ENCODE results near the gene PAN3. TPM values are rescaled to one million over a fixed set of nuclear protein-coding genes. Genes with fewer than 3 reads are reported as not detected.
"Not testable (repeated sequence)": the region's sequence is repeated elsewhere in the genome, so short reads cannot be mapped to it uniquely, and the experiment has no call there.

PAN3 gene
- total and polyA plus RNA-seq, 7 donors = 5.1 to 43.3 (median 39.2) TPM

DNA sequence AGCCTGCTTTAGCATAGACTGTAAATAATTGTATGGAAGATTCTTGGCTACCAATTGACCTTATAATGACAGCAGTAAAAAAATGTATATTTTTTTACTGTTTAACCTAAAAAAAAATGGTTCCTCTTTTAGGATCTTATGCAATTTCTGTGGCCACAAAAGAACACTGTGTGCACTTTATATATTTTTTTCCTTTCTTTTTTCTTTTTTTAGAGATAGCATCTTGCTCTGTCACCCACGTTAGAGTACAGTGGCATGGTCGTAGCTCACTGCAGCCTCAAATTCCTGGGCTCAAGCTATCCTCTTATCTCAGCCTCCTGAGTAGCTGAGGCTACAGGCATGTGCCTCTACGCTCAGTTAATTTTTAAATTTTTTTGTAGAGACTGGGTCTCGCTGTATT, 44.0 kb upstream of the PAN3 start:
- Histone ChIP-seq H3K9me3 (peaks cover 0 to 5% (median 0%) of the 10 kb centered on the region in 4 donors), H3K27ac (no peak overlapping the region), H3K36me3 (no peaks in the 10 kb centered on the region), H3K4me3 (no peak overlapping the region), H3K27me3 (peaks cover 2 to 39% (median 7%) of the 10 kb centered on the region in 3 donors), H3K4me1 (no peaks in the 10 kb centered on the region)
- DNase-seq = no peak
- intact Hi-C loops (cut with DNase I) = no loop called here
- TF ChIP-seq POLR2AphosphoS5 (IDR thresholded peaks at IDR 0.05) (no peak), EP300 (IDR thresholded peaks at IDR 0.05) (no peak), POLR2A (IDR thresholded peaks at IDR 0.05) (no peak)
- TF ChIP-seq, protein P1, sequence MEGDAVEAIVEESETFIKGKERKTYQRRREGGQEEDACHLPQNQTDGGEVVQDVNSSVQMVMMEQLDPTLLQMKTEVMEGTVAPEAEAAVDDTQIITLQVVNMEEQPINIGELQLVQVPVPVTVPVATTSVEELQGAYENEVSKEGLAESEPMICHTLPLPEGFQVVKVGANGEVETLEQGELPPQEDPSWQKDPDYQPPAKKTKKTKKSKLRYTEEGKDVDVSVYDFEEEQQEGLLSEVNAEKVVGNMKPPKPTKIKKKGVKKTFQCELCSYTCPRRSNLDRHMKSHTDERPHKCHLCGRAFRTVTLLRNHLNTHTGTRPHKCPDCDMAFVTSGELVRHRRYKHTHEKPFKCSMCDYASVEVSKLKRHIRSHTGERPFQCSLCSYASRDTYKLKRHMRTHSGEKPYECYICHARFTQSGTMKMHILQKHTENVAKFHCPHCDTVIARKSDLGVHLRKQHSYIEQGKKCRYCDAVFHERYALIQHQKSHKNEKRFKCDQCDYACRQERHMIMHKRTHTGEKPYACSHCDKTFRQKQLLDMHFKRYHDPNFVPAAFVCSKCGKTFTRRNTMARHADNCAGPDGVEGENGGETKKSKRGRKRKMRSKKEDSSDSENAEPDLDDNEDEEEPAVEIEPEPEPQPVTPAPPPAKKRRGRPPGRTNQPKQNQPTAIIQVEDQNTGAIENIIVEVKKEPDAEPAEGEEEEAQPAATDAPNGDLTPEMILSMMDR (IDR thresholded peaks at IDR 0.05) = no peak
- WGBS, 2 donors = 55 to 71% methylated on average over 4 of the region's 4 CpGs

DNA sequence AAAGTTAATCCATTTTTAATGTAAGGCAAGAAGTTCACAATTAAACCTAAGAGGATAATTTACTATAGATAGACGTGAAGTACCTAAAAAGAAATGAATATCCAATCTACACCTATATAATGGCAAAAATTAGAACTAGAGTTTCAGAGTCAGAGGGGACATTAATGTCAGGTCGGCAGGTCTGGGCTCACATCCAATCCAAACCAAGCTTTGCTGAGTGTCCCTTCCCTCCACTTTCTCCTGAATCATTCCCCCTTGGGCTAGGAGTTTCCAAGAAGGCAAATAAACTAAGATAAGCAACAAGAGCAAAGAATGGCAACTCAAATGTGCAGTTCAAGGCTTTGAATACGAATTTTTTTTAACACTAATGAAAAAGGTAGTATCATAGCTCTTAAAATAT, 40.8 kb upstream of the PAN3 start:
- 34 to 54% methylated on average over 3 of the region's 3 CpGs for WGBS, 2 donors
- peaks cover 0 to 6% (median 0%) of the 10 kb centered on the region in 4 donors for H3K9me3 ChIP-seq
- no peak for DNase-seq
- no peaks in the 10 kb centered on the region for H3K36me3 ChIP-seq
- intact Hi-C loops (cut with DNase I) = no loop called here
- peaks cover 0 to 16% (median 14%) of the 10 kb centered on the region in 4 donors for H3K4me1 ChIP-seq
- TF ChIP-seq, protein P1 (IDR thresholded peaks at IDR 0.05) = no peak
- TF ChIP-seq POLR2AphosphoS5 (IDR thresholded peaks at IDR 0.05) = no peak
- TF ChIP-seq EP300 (IDR thresholded peaks at IDR 0.05) = no peak
- no peak overlapping the region for H3K27ac ChIP-seq
- H3K27me3 ChIP-seq = peaks cover 17 to 71% (median 37%) of the 10 kb centered on the region in 3 donors
- H3K4me3 ChIP-seq = no peak overlapping the region

DNA sequence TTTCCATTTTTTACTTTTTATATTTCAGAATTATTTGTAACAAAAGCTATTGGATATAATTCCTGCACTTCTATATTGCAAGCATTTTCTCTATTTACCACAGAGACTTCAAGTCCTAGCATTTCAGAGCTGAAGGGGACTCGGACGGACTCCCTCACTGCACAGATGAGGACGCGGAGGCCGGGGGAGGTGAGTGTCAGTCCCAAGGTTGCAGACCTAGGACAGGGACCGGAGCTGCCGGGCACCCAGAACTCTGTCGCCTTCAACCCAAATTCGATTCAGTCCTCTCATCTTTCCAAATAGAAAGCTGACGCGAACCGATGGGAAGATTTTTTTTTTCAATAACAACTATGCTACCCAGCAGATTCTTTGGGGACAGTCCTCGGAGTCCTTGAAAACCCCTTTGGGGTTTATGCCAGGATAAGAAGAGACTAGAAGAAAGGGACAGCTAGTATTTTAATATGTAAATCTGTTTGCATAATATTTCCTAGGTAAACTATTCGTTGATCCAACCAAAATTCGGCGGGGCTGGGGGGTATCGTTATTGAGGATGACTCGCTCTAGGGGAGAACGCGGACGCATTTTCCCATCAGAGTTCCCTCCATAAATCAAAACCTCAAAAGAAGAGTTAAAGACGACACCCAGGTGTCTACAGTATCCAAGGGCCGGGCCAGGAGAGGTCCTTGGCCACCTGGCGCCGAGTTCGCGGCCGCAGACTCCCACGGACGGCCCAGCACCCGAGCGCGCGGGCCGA, 38.8 kb upstream of the PAN3 start:
- intact Hi-C loops (cut with DNase I) = no loop called here

DNA sequence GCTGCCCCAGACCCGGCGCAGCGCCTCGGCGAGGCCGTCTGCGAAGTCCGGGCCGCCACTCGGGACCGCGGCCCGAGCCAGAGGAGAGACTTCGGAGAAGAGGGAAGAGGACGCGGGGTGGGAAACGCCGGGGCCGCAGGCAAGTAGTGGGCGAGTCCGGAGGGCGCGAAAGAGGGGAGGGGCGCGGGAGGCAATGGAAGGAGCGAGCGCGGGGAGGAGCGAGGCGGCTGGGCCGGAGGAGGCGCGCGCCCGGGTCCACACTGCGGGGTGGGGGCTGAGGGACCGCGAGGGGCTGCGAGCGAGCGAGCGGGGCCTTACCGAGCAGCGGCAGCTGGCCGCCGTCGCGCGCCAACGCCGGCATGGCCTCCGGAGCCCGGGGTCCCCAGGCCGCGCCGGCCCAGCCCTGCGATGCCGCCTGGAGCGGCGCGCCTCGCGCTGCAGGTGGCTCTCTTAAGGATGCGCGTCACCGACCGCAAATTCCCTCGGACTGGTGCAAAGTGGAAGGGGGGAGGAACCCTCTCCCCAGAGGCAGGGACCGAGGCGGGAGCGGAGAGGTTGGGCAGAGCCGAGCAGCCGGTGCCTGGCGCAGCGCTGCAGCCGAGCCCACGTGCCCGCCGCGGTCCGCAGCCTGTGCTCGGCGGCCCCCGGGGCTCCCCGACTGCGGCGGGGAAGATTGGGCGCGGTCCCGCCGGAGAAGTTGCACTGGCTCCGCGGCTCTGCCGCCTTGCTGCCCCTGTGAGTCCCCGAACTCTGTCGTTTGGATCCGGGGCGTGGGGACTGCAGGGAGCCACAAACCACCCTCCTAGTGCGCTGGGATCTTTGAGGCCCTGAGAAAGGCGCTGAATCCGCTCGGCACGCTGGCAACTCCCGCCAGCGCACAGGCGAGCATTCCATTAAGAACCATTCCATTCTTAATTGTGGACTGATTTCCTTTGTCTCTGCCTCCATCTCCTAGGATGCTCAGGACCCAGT, 37.9 kb upstream of the PAN3 start, which contains the start of gene FLT3:
FLT3 (minus strand) TSS at position 427 of the 972 bp plus-strand sequence; CDS start at position 361, 66 bp downstream.
- TF ChIP-seq POLR2A (IDR thresholded peaks at IDR 0.05) (no peak), EP300 (IDR thresholded peaks at IDR 0.05) (no peak), POLR2AphosphoS5 (IDR thresholded peaks at IDR 0.05) (no peak)
- TF ChIP-seq, protein P1 (IDR thresholded peaks at IDR 0.05) = no peak
- WGBS, 2 donors = 1% methylated on average over 106 of the region's 106 CpGs
- intact Hi-C loops (cut with DNase I) = no loop called here

More for the DNA sequence above, 38.8 kb upstream of the PAN3 start:
- H3K9me3 ChIP-seq = peaks cover 0 to 6% (median 0%) of the 10 kb centered on the region in 4 donors
- no peaks in the 10 kb centered on the region for H3K36me3 ChIP-seq
- no peak for DNase-seq
- H3K4me3 ChIP-seq = peak overlapping the region in 3 of 4 donors; percentile 32 to 47 (median 45)
- WGBS, 2 donors = 9 to 18% methylated on average over 35 of the region's 35 CpGs
- H3K4me1 ChIP-seq = peaks cover 0 to 16% (median 14%) of the 10 kb centered on the region in 4 donors
- no peak overlapping the region for H3K27ac ChIP-seq
- TF ChIP-seq POLR2AphosphoS5 (IDR thresholded peaks at IDR 0.05) (no peak), POLR2A (IDR thresholded peaks at IDR 0.05) (no peak), EP300 (IDR thresholded peaks at IDR 0.05) (no peak)
- TF ChIP-seq, protein P1 (IDR thresholded peaks at IDR 0.05) = no peak
- peaks cover 17 to 80% (median 37%) of the 10 kb centered on the region in 3 donors for H3K27me3 ChIP-seq

DNA sequence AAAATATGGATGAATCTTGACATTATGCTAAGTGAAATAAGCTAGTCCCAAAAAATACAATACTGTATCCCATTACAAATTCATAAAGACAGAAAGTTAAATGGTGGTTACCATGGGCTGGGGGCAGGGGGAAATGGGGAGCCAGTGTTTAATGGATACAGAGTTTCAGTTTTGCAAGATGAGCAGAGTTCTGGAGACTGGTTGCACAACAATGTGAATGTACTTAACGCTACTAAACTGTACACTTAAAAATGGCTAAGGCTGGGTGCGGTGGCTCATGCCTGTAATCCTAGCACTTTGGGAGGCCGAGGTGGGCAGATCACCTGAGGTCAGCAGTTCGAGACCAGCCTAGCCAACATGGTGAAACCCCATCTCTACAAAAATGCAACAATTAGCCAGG, 36.5 kb upstream of the PAN3 start:
- DNase-seq; H3K36me3 ChIP-seq; intact Hi-C loops (cut with DNase I); H3K27ac ChIP-seq; H3K4me3 ChIP-seq; H3K9me3 ChIP-seq: not testable (repeated sequence)
- Histone ChIP-seq H3K27me3 (peaks cover 17 to 67% (median 37%) of the 10 kb centered on the region in 3 donors), H3K4me1 (peaks cover 0 to 16% (median 14%) of the 10 kb centered on the region in 4 donors)
- WGBS, 2 donors = 81 to 91% methylated on average over 4 of the region's 4 CpGs

More for the DNA sequence above, 37.9 kb upstream of the PAN3 start, which contains the start of gene FLT3:
- no peak within 1 kb of the TSS for H3K27ac ChIP-seq
- peaks cover 0 to 16% (median 14%) of the 10 kb centered on the region in 4 donors for H3K4me1 ChIP-seq
- H3K27me3 ChIP-seq = peaks cover 17 to 78% (median 37%) of the 10 kb centered on the region in 3 donors
- no peak for DNase-seq
- peak within 1 kb of the TSS in 3 of 4 donors; percentile 32 to 47 (median 45) for H3K4me3 ChIP-seq
- peaks cover 0 to 6% (median 0%) of the 10 kb centered on the region in 4 donors for H3K9me3 ChIP-seq
- H3K36me3 ChIP-seq = no peaks in the 10 kb centered on the region

Data from sigmoid colon (tissue), 7 donors.